Hematopoietic multipotent progenitor cell treated with erythropoietin and hydrocortisone succinate and interleukin-3 and kit ligand, for 8 days (in vitro differentiated cells): ENCODE results near the gene C17orf100.
"Not testable (repeated sequence)": the region's sequence is repeated elsewhere in the genome, so short reads cannot be mapped to it uniquely, and the experiment has no call there.

ENCODE experiments used
- DNase-seq: peaks from one replicate; pipeline ENCODE4 v3.0.0-alpha.2; 2015

The C17orf100 gene

DNA sequence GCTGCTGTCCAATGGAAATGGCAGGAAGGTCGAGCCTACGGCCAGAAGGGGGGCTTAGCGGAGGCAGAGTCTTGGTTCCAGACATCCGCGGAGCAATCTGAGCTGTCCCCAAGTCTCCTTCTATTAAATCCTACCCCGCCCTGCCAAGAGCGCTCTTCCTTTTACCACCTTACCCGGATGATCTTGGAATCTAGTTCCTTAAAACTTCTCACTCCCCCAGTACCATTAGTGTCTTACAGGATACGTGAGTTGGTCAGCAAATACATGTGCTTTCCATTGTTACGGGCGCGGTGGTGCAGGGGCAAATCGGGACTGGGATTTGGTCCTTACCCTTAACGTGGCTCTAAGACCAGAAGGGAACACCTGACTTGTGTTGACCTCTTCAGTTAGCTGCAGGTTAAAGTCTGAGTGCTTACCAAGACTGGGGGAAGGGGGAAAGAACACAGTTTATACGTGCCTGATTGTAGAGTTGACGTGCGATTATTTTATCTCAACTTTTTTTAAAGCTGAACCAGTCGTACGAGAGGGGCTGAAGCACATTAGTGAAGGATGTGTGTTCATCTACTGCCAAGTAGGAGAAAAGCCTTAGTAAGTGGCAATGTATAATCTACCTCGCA is 10.2 kb upstream of the C17orf100 start:
- no peak for DNase-seq

GRCh38 chr17:6642592-6642991 is 9.0 kb upstream of the C17orf100 start:
- DNase-seq: no peak

DNA sequence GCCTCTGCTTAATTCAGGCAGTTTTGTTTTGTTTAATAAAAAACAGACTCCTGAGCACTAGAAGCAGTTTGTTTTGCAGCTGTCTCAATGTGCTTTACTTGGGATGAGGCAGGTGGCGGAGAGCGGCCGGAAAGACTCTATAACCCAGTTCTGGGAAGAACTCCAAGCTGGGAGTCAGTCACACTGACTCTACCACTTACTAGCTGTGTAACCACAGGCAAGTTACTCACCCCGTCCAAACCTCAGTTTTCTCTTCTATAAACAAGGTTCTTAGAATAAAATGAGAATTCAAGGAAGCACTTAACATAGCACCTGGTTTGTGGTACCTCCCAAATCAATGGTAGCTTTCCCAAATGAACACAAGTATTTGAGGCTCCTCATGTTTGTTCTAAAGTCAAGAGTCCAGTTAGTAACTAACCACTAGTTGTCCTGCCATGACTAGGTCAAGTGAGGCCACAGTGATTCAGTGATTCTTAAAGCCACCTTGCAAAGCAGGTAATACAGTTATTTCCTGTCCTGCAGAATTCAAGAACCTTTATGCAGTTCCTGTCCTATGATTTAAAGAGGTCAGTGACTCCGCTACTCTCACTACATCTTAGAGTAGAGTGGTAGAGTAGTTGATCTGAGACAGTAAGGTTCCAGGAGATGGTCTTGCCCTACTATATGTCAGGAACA is 8.0 kb upstream of the C17orf100 start:
- no peak for DNase-seq

- DNase-seq: peak; percentile 57
These were observed 3.4 kb upstream of the C17orf100 start for GRCh38 chr17:6648181-6648580.

GRCh38 chr17:6651919-6652452 is 424 bp downstream of the C17orf100 start:
- no peak for DNase-seq

- no peak for DNase-seq
These were observed 3.5 kb downstream of the C17orf100 start for GRCh38 chr17:6654841-6655731.

- not testable (repeated sequence) for DNase-seq
These were observed 4.3 kb downstream of the C17orf100 start for GRCh38 chr17:6655732-6656361.

GRCh38 chr17:6656797-6657632 is 5.5 kb downstream of the C17orf100 start:
- not testable (repeated sequence) for DNase-seq

DNA sequence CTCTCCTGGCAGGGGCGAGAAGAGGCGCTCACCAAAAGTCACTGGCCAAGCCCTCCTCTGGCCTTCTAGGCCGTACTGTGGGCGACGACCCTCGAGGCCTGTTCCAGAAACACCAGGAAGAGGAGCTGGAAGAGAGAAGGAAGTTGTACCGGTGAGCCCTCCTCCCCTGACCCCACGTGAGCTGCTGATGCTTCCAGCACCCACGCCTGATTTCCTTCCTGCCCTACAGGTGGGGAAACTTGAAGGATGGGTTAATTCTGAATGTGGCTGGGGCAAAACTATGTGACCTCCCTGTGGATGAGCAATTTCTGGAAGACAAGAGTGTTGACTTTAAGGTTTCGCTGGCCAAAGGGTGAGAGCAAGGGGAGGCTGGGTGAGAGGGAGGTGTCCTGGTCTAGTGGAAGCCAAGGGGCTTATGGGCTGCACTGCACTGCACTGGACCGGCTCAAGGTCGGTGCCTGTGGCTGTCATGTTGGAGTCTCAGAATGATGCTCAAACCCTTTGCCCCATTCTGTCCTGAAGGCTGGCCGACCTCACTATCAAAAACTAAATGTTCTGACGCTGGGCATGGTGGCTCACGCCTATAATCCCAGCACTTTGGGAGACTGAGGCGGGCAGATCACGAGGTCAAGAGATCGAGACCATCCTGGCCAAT is 6.2 kb downstream of the C17orf100 start:
- DNase-seq: no peak

GRCh38 chr17:6658411-6658810 is 6.8 kb downstream of the C17orf100 start:
- DNase-seq: not testable (repeated sequence)

- no peak for DNase-seq
These were observed 8.5 kb downstream of the C17orf100 start for GRCh38 chr17:6660101-6660500.

GRCh38 chr17:6660805-6661463 is 9.4 kb downstream of the C17orf100 start:
- DNase-seq: no peak

- DNase-seq: no peak
These were observed 9.9 kb downstream of the C17orf100 start for GRCh38 chr17:6661464-6661848.

DNA sequence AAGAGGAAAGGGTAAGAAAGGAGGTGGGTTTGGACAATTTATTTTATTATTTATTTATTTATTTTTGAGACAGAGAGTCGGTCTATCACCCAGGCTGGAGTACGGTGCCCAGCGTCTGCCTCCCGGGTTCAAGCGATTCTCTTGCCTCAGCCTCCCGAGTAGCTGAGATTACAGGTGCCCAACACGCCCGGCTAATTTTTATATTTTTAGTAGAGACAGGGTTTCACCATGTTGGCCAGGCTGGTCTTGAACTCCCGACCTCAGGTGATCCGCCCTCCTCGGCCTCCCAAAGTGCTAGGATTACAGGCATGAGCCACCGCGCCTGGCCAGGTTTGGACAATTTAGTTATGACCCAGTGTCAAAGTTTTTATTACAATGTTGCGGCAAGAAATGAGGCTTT is 11.6 kb downstream of the C17orf100 start:
- DNase-seq: not testable (repeated sequence)

DNA sequence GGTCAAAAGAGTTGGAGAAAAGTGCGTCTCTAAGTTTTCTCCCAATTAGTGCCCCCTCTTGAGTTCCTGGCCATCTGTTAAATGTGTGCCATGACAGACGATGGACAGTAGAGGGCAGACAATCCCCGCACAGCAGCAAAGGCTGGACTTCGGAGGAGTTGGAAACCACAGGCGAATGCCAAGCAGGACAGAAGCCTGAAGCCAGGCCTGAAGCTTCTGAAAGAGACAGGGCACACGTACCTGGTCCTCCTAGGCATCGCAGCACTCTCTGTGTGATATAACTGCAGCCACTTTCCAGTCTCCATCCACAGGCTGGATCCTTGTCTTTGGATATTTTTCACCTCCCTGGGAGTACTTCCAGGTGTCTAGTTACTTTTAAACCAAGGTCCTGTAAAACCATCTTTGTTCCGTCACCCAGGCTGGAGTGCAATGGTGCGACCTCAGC is 14.5 kb downstream of the C17orf100 start:
- peak; percentile 75 for DNase-seq

DNA sequence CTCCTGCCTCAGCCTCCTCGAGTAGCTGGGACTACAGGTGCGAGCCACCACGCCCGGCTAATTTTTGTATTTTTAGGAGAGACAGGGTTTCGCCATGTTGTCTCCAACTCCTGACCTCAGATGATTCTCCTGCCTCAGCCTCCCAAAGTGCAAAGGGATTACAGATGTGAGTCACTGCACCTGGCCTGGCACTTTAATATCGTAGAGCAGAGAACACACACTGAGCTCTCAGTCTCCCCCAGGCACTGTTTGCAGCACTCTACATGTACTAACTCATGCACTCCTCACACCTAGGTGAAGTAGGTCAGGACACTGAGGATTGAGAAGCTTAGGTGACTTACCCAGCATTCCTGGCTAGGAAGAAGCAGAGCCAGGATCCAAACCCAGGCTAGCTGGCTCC is 15.0 kb downstream of the C17orf100 start:
- no peak for DNase-seq

DNA sequence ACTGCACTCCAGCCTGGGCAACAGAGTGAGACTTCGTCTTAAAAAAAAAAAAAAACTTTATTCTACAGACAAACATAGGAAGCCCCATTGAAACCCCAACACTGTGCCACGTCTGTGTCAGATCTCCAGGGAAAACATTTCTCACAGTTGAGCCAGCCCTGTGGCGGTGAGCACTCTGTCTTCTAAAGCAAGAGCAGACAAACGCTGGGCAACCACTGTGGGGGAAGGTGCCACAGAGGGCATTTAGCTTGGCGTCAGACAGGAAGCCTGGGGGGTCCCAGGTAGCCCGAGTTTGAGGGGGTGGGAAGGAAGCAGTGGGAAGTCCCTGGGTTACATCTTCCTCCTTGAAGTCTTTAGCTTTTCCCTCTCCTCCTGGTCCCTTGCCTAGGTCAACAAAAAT is 16.0 kb downstream of the C17orf100 start:
- DNase-seq: no peak

GRCh38 chr17:6668219-6668618 is 16.7 kb downstream of the C17orf100 start:
- DNase-seq: no peak

- no peak for DNase-seq
These were observed 17.3 kb downstream of the C17orf100 start for GRCh38 chr17:6668727-6669425.
